DND-41 (cell line): ENCODE measurements around the gene CARD19.

Experiments
- ATAC-seq: fragments of 200-7000 bp; cut with Tn5 transposase; 3 replicates; pipeline ENCODE4 v1.9.1; 2021; ENCODE audit warnings: low read depth; ENCODE audit not compliant: insufficient read depth
- DNase-seq: peaks from one replicate; pipeline ENCODE4 v3.0.0-alpha.2; 2020
- H2AFZ ChIP-seq: 2 replicates; pipeline ENCODE4 v1.6.0; 2012; ENCODE audit warnings: low read depth, low read length
- H3K27ac ChIP-seq: 2 replicates; pipeline ENCODE4 v1.5.1; 2012; ENCODE audit warnings: low read length, inconsistent platforms
- H3K27me3 ChIP-seq: fragments of 200-600 bp; sonication (generic); 2 replicates; pipeline ENCODE4 v1.6.0; 2012; ENCODE audit warnings: low read length, mild to moderate bottlenecking, inconsistent platforms; ENCODE audit not compliant: insufficient read depth, poor library complexity
- H3K36me3 ChIP-seq: 2 replicates; pipeline ENCODE4 v1.5.1; 2012; ENCODE audit warnings: low read length, inconsistent platforms; ENCODE audit not compliant: insufficient read depth
- H3K4me1 ChIP-seq: 2 replicates; pipeline ENCODE4 v1.5.1; 2012; ENCODE audit warnings: mild to moderate bottlenecking, low read length; ENCODE audit not compliant: insufficient read depth
- H3K4me2 ChIP-seq: 2 replicates; pipeline ENCODE4 v1.6.0; 2012; ENCODE audit warnings: mild to moderate bottlenecking, moderate library complexity, low read length, inconsistent platforms; ENCODE audit not compliant: insufficient read depth
- H3K4me3 ChIP-seq, 2 experiments: fragments of 200-600 bp in 1 of 2; shearing (Covaris generic) in 1 of 2; 2 replicates each; pipeline ENCODE4 v1.5.1; 2012 to 2016; ENCODE audit warnings: inconsistent platforms in 2 of 2, low read length in 2 of 2, mild to moderate bottlenecking in 2 of 2, low read depth in 1 of 2, moderate library complexity in 1 of 2
- H3K79me2 ChIP-seq: 2 replicates; pipeline ENCODE4 v1.6.0; 2012; ENCODE audit warnings: low read length, inconsistent platforms; ENCODE audit not compliant: insufficient read depth
- H3K9ac ChIP-seq: 2 replicates; pipeline ENCODE4 v1.6.0; 2012; ENCODE audit warnings: low read depth, mild to moderate bottlenecking, inconsistent platforms, low read length, moderate library complexity
- H3K9me3 ChIP-seq: 2 replicates; pipeline ENCODE4 v1.5.1; 2012; ENCODE audit warnings: low read length, moderate library complexity, mild to moderate bottlenecking, inconsistent platforms; ENCODE audit not compliant: insufficient read depth, severe bottlenecking
- H4K20me1 ChIP-seq: 2 replicates; pipeline ENCODE4 v1.6.0; 2012; ENCODE audit warnings: low read length; ENCODE audit not compliant: insufficient read depth
- CTCF ChIP-seq: IDR thresholded peaks from 2 replicates; pipeline ENCODE4 v1.5.1; 2012; ENCODE audit warnings: borderline replicate concordance, low read length, moderate library complexity, mild to moderate bottlenecking; ENCODE audit not compliant: poor library complexity, severe bottlenecking; ENCODE audit errors: extremely low read depth
- EZH2 ChIP-seq: IDR thresholded peaks from 3 replicates; pipeline ENCODE4 v1.6.1; 2012; ENCODE audit warnings: borderline replicate concordance, low read depth, mild to moderate bottlenecking, moderate library complexity, low read length, inconsistent platforms; ENCODE audit not compliant: severe bottlenecking

Gene CARD19

GRCh38 chr9:93077811-93078210 lies 18.2 kb upstream of the CARD19 start:
- H3K4me1 ChIP-seq, result peaks cover 3% of the 10 kb centered on the region
- no peak overlapping the region for H3K4me3 ChIP-seq
- no peak overlapping the region for H3K4me2 ChIP-seq
- H3K79me2 ChIP-seq, result no peaks in the 10 kb centered on the region
- TF ChIP-seq EZH2, result no peak
- no peak for TF ChIP-seq CTCF
- no peak overlapping the region for H2AFZ ChIP-seq
- no peaks in the 10 kb centered on the region for H3K36me3 ChIP-seq
- no peak for DNase-seq
- ATAC-seq, result no peak
- H4K20me1 ChIP-seq, result no peaks in the 10 kb centered on the region
- no peaks in the 10 kb centered on the region for H3K9me3 ChIP-seq
- no peak overlapping the region for H3K9ac ChIP-seq
- H3K27ac ChIP-seq, result no peak overlapping the region
- H3K27me3 ChIP-seq, result no peaks in the 10 kb centered on the region

GRCh38 chr9:93079371-93079770 lies 16.6 kb upstream of the CARD19 start:
- H3K9ac ChIP-seq, result no peak overlapping the region
- no peaks in the 10 kb centered on the region for H3K9me3 ChIP-seq
- no peaks in the 10 kb centered on the region for H4K20me1 ChIP-seq
- H3K4me1 ChIP-seq, result peaks cover 13% of the 10 kb centered on the region
- H3K27me3 ChIP-seq, result no peaks in the 10 kb centered on the region
- no peak overlapping the region for H3K27ac ChIP-seq
- no peak overlapping the region for H3K4me2 ChIP-seq
- no peak overlapping the region for H2AFZ ChIP-seq
- DNase-seq, result no peak
- no peaks in the 10 kb centered on the region for H3K36me3 ChIP-seq
- no peak overlapping the region for H3K4me3 ChIP-seq
- ATAC-seq, result no peak
- TF ChIP-seq EZH2, result no peak
- no peaks in the 10 kb centered on the region for H3K79me2 ChIP-seq

DNA sequence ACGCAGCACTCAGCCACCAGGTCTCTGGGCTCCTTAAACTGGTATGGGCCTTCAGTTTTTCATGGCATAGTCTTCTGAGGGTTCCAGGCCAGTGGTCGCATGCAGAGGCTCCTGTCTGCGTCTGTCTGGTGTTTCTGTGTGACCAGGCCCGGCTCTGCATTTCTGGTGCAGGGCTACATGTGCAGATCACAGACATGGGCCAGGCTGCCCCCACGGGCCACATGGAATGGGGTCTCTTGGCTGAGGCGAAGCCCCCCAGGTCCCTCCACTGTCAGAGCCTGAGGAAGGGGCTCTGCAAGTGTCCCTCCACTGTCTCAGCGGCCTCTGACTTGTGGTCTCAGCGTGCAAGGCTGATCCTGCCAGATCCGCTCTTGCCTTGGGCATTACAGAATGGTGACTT lies 15.6 kb upstream of the CARD19 start:
- H3K79me2 ChIP-seq, result no peaks in the 10 kb centered on the region
- no peaks in the 10 kb centered on the region for H3K27me3 ChIP-seq
- no peaks in the 10 kb centered on the region for H4K20me1 ChIP-seq
- H3K9ac ChIP-seq, result no peak overlapping the region
- TF ChIP-seq EZH2, result no peak
- TF ChIP-seq CTCF, result no peak
- H3K4me2 ChIP-seq, result no peak overlapping the region
- no peaks in the 10 kb centered on the region for H3K9me3 ChIP-seq
- DNase-seq (no peak), ATAC-seq (no peak)
- no peak overlapping the region; the same call in 1 of the 2 replicates for H2AFZ ChIP-seq
- no peak overlapping the region for H3K27ac ChIP-seq
- H3K4me1 ChIP-seq, result peaks cover 13% of the 10 kb centered on the region
- H3K36me3 ChIP-seq, result no peaks in the 10 kb centered on the region
- H3K4me3 ChIP-seq, result no peak overlapping the region

GRCh38 chr9:93081081-93081529 lies 14.9 kb upstream of the CARD19 start:
- no peaks in the 10 kb centered on the region for H3K79me2 ChIP-seq
- no peaks in the 10 kb centered on the region for H3K9me3 ChIP-seq
- no peak overlapping the region for H3K27ac ChIP-seq
- no peaks in the 10 kb centered on the region for H3K36me3 ChIP-seq
- no peak overlapping the region for H3K4me3 ChIP-seq
- ATAC-seq (no peak), DNase-seq (no peak)
- no peak overlapping the region for H3K9ac ChIP-seq
- TF ChIP-seq CTCF (no peak), EZH2 (no peak)
- H4K20me1 ChIP-seq, result no peaks in the 10 kb centered on the region
- no peak overlapping the region for H3K4me2 ChIP-seq
- no peaks in the 10 kb centered on the region for H3K27me3 ChIP-seq
- H2AFZ ChIP-seq, result no peak overlapping the region
- H3K4me1 ChIP-seq, result peaks cover 13% of the 10 kb centered on the region
